Thyroid gland (tissue), 4 donors: ENCODE data around the gene SLC22A3.

Experiments used
- CTCF ChIP-seq, 6 experiments: fragments of 200-600 bp in 3 of 6; fragments of 450-650 bp in 3 of 6; sonication (generic) in 3 of 6; IDR thresholded peaks; one replicate each; pipeline ENCODE4 v1.5.1; 2016 to 2019; ENCODE audit warnings: antibody characterized with exemption in 6 of 6, mild to moderate bottlenecking in 2 of 6, inconsistent platforms in 1 of 6, moderate library complexity in 1 of 6
- POLR2A ChIP-seq, 2 donors: fragments of 450-650 bp; IDR thresholded peaks; one replicate each; pipeline ENCODE4 v1.6.1; 2017; ENCODE audit warnings: antibody characterized with exemption in 2 of 2, mild to moderate bottlenecking in 2 of 2, moderate library complexity in 1 of 2

- TF ChIP-seq CTCF (IDR thresholded peaks at IDR 0.05) (no peak), POLR2A (IDR thresholded peaks at IDR 0.05) (no peak)
These were observed 38.8 kb downstream of the SLC22A3 start for GRCh38 chr6:160386869-160387530.
